ENCODE measurements around the gene TSEN34.

DNA sequence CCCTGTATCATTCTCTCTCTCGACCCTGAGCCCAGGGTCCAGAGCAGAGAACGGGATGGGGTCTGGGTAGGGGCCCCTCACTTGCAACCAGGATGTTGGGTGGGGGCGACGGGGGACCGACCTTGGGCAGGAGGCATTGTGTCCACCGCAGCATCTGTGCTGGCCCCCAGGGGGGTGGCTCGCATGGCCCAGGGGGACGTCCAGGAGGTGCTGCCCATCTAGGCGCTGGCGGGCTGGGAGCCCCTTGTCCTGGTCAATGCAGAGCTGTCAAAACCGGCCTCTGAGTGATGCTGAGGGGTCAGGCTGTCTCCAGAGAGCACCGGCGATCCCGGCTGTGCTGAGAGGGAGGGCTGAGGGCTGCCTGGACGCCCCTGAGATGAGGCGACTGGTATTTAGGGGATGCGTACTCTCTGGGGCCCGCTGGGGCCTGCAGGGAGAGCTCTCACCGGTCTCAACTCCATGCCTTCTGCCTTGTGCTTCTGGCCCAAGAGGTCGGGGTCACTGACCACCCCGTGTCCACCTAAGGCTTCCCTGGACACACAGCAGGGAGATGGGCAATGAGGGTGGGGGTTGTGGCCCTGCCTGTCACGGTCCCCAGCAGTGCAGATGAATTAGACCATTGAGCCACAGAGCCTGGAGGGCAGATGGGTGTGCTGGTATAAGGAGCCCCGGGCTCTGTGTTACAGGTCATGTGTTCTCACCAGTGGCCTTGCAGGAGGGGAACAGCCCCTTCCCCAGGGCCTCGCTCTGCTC, 18.1 kb downstream of the TSEN34 start:
- TF ChIP-seq, protein P1, sequence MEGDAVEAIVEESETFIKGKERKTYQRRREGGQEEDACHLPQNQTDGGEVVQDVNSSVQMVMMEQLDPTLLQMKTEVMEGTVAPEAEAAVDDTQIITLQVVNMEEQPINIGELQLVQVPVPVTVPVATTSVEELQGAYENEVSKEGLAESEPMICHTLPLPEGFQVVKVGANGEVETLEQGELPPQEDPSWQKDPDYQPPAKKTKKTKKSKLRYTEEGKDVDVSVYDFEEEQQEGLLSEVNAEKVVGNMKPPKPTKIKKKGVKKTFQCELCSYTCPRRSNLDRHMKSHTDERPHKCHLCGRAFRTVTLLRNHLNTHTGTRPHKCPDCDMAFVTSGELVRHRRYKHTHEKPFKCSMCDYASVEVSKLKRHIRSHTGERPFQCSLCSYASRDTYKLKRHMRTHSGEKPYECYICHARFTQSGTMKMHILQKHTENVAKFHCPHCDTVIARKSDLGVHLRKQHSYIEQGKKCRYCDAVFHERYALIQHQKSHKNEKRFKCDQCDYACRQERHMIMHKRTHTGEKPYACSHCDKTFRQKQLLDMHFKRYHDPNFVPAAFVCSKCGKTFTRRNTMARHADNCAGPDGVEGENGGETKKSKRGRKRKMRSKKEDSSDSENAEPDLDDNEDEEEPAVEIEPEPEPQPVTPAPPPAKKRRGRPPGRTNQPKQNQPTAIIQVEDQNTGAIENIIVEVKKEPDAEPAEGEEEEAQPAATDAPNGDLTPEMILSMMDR (IDR thresholded peaks at IDR 0.05), result no peak
- TF ChIP-seq POLR2A (IDR thresholded peaks at IDR 0.05; ENCODE audit: low read depth) (no peak), POLR2AphosphoS5 (IDR thresholded peaks at IDR 0.05) (no peak), EP300 (IDR thresholded peaks at IDR 0.05) (no peak)
